ENCODE measurements around the gene TRIM9.
"Not testable (repeated sequence)": the region's sequence is repeated elsewhere in the genome, so short reads cannot be mapped to it uniquely, and the experiment has no call there.

The TRIM9 gene

DNA sequence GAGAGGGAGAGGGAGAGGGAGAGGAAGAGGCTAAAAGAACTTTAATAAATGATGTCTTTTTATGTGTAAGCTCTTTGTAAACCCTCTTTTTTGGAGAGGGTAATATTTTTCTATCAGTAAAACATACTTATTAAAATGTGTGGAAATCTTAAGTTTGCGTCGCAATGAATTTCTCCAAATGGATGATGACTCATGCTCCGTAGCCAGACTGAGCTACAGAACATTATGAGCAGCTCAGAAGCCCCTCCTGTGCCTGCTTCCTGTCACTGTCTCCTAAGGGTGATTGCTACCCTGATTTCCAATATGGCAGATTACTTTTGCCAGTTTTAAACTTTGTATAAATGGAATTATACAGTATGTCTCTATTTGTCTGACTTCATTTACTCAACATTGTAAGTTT lies 137.6 kb downstream of the TRIM9 start:
- TF ChIP-seq, protein P1, sequence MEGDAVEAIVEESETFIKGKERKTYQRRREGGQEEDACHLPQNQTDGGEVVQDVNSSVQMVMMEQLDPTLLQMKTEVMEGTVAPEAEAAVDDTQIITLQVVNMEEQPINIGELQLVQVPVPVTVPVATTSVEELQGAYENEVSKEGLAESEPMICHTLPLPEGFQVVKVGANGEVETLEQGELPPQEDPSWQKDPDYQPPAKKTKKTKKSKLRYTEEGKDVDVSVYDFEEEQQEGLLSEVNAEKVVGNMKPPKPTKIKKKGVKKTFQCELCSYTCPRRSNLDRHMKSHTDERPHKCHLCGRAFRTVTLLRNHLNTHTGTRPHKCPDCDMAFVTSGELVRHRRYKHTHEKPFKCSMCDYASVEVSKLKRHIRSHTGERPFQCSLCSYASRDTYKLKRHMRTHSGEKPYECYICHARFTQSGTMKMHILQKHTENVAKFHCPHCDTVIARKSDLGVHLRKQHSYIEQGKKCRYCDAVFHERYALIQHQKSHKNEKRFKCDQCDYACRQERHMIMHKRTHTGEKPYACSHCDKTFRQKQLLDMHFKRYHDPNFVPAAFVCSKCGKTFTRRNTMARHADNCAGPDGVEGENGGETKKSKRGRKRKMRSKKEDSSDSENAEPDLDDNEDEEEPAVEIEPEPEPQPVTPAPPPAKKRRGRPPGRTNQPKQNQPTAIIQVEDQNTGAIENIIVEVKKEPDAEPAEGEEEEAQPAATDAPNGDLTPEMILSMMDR (conservative IDR thresholded peaks at IDR 0.05; ENCODE audit: low read length) = no peak
- peak; percentile 32 for DNase-seq (ENCODE audit: low read depth)
- H3K4me3 ChIP-seq (ENCODE audit: low read length) = no peak overlapping the region

DNA sequence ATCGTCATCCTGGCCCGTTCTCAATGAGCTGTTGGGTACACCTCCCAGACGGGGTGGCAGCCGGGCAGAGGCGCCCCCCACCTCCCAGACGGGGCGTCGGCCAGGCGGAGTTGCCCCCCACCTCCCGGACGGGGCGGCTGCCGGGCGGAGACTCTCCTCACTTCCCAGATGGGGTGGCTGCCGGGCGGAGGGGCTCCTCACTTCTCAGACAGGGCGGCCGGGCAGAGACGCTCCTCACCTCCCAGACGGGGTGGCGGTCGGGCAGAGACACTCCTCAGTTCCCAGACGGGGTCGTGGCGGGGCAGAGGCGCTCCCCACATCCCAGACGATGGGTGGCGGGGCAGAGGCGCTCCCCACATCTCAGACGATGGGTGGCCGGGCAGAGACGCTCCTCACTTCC lies 138.5 kb downstream of the TRIM9 start:
- not testable (repeated sequence) for DNase-seq (ENCODE audit: low read depth); H3K4me3 ChIP-seq (ENCODE audit: low read length)

DNA sequence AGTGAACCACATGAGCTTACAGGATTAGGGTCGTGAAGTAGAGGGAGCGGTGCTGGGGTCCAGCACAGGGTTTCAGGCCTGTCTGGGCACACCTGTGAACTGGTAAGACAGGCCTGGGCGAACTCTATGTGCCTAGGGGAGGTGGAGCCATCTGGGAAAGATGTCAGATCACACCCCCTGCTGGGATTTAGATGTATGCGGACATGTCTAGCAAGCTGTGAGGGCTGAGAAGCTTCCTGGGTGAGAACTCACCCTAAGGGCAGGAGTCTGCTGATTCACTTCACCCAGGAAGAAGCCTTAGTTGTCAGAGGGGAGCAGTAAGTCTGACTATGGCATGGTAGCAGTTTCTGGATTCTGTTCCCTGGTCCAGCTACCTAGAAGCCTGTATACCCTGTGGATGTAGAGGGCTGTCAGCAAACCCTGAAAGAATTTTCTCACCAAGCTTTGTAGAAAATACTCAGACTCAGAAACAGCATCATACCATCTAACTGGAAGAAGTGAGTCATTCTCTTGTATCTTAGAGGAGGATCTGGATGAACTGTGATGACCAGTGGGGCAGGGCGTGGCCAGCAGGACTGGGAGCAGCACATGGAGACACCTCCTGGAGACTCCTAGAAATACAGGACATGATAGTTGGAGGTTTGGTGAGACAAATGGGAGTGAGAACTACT lies 139.4 kb downstream of the TRIM9 start:
- TF ChIP-seq, protein P1 (conservative IDR thresholded peaks at IDR 0.05; ENCODE audit: low read length) = peak; percentile 76
- peak; percentile 96 for DNase-seq (ENCODE audit: low read depth)
- H3K4me3 ChIP-seq (ENCODE audit: low read length) = no peak overlapping the region

DNA sequence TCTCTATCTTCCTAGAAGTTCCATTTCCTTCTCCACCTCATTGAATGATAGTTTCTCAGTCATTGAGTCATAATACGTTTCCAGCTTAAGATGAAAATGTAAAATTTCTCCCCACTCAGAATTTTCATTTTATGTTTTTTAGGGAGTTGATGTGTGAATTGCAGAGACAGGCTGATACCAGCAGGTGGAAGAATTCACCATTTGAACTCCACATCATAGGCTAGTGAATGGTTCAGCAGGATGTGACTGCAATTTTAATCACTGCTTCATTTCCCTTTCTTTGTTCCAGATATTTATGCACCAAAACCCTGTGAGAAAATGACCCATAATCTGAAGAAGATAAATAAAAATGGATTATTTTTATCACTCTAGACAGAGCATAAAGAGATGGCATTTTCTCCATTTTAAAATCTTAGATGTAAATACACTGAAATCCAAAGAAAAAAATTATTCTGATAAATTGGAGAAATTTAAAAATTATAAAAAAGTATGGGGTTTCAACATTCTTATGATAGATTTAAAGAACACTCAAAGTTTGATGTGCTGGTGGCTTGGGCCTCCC lies 140.0 kb downstream of the TRIM9 start:
- TF ChIP-seq, protein P1 (conservative IDR thresholded peaks at IDR 0.05; ENCODE audit: low read length) = peak; percentile 92
- no peak overlapping the region for H3K4me3 ChIP-seq (ENCODE audit: low read length)
- DNase-seq (ENCODE audit: low read depth) = peak; percentile 72

DNA sequence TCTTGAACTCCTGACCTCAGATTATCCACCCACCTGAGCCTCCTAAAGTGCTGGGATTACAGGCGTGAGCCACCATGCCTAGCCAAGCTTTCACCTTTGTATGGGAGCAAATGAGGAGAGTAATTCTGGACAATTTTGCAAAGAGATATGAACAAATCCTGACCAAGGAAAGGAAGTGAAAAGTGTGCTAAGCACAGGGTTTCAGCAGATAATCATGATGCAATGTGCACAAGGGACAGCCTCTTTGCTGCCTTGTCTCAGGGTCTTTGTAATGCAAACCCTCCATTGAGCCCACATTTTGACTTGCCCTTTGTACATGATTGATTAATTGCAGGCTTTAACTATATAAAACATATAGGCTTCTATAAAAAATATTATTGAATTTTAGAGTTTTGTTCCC lies 141.4 kb downstream of the TRIM9 start:
- TF ChIP-seq, protein P1 (conservative IDR thresholded peaks at IDR 0.05; ENCODE audit: low read length) = no peak
- no peak for DNase-seq (ENCODE audit: low read depth)
- no peak overlapping the region for H3K4me3 ChIP-seq (ENCODE audit: low read length)

DNA sequence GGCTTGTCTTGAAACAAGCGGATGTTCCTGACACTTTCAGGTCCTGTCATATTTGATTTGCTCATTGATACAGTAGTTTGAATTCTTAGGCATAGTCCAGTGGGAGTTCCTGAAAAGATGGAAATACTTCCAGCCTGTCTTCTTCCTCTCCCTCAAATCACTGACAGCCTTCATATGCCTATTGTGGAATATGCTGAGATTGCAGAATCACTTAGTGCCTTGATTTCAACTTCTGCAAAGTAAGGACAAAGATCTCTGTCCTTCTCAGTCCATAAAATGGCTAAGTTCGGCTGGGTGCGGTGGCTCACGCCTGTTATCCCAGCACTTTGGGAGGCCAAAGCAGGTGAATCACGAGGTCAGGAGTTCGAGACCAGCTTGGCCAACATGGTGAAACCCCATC lies 143.9 kb downstream of the TRIM9 start:
- no peak overlapping the region for H3K4me3 ChIP-seq (ENCODE audit: low read length)
- TF ChIP-seq, protein P1 (conservative IDR thresholded peaks at IDR 0.05; ENCODE audit: low read length) = no peak
- DNase-seq (ENCODE audit: low read depth) = no peak

DNA sequence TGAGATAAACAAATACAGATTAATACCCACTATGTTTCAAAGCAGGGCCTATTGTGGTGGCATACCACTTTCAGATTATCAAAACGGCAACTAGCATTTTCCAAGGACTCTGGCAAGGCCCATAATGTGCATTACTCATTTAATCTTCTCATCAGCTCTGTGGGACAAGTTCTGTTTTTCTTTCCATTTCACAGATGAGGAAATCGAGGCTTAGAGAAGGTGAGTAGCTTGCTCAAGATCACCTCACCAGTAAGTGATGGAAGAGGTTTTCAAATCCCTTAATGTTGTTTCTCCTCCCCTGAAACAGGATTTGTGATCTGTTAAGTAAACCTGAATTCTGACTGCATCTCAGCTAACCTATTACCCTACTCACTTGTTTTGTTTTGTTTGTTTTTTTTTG lies 146.7 kb downstream of the TRIM9 start:
- TF ChIP-seq, protein P1 (conservative IDR thresholded peaks at IDR 0.05; ENCODE audit: low read length) = no peak
- DNase-seq (ENCODE audit: low read depth) = no peak
- H3K4me3 ChIP-seq (ENCODE audit: low read length) = no peak overlapping the region

Measured in AG10803 (cell line).